ENCODE measurements around the gene KDR.

GRCh38 chr4:55032788-55033187 is 92.6 kb downstream of the KDR start:
- no peak for TF ChIP-seq CTCF (IDR thresholded peaks at IDR 0.05)
- no peak for TF ChIP-seq POLR2A (IDR thresholded peaks at IDR 0.05)
